Subcutaneous adipose tissue (tissue), 4 donors: Measurements from ENCODE around the gene DOK1. TPM values are rescaled to one million over a fixed set of nuclear protein-coding genes. Genes with fewer than 3 reads are reported as not detected.

Experiments used
- CTCF ChIP-seq: fragments of 450-650 bp; IDR thresholded peaks from one replicate; pipeline ENCODE4 v1.5.1; 2016; ENCODE audit warnings: low read depth, mild to moderate bottlenecking, control low read depth, antibody characterized with exemption, moderate library complexity
- total RNA-seq, 4 donors: library from RNA; depleted of rRNA; stranded (reverse); fragments of >200 nt; gene quantifications; one replicate each; pipeline ENCODE4 v1.1.0, GENCODE V29; 2016

Gene DOK1
- total RNA-seq, 4 donors from 2014 or later: 11.1 to 50.2 (median 42.7) TPM

- no peak for TF ChIP-seq CTCF
Observed at GRCh38 chr2:74512744-74513604, 41.5 kb upstream of the DOK1 start.

GRCh38 chr2:74513605-74514367 is 40.7 kb upstream of the DOK1 start:
- no peak for TF ChIP-seq CTCF

- no peak for TF ChIP-seq CTCF
Observed at GRCh38 chr2:74514368-74515270, 39.9 kb upstream of the DOK1 start, which contains the start of gene TLX2. Gene TLX2 (plus strand): TSS chr2:74514450. CDS start chr2:74514807, 357 bp downstream.

GRCh38 chr2:74515271-74515980 is 39.1 kb upstream of the DOK1 start:
- no peak for TF ChIP-seq CTCF

- no peak for TF ChIP-seq CTCF
Observed at GRCh38 chr2:74515981-74516633, 38.4 kb upstream of the DOK1 start.

GRCh38 chr2:74516650-74517049 is 37.9 kb upstream of the DOK1 start:
- no peak for TF ChIP-seq CTCF
